H1 (cell line): Measurements from ENCODE around the gene LPGAT1. TPM values are rescaled to one million over a fixed set of nuclear protein-coding genes. Genes with fewer than 3 reads are reported as not detected.

Experiments used
- BACH1 ChIP-seq: IDR thresholded peaks from 2 replicates; pipeline ENCODE4 v1.6.1; 2012; ENCODE audit warnings: low read length, improper control_type of control experiment
- BRCA1 ChIP-seq: IDR thresholded peaks from 2 replicates; pipeline ENCODE4 v1.6.1; 2012; ENCODE audit warnings: low read depth, low read length, improper control_type of control experiment
- CBX8 ChIP-seq: fragments of 300-800, 300-1000 bp; sonication (generic); IDR thresholded peaks from 2 replicates; pipeline ENCODE4 v1.7.1; 2016; ENCODE audit warnings: low read depth, low read length, borderline replicate concordance
- CHD7 ChIP-seq: fragments of 300-600 bp; sonication (generic); IDR thresholded peaks from 2 replicates; pipeline ENCODE4 v1.7.1; 2012; ENCODE audit warnings: low read length, moderate library complexity, mild to moderate bottlenecking, inconsistent platforms; ENCODE audit not compliant: insufficient replicate concordance
- FOSL1 ChIP-seq: IDR thresholded peaks from 2 replicates; pipeline ENCODE4 v1.6.1; 2011; ENCODE audit warnings: mild to moderate bottlenecking, low read depth, low read length, moderate library complexity; ENCODE audit not compliant: insufficient read depth
- KDM4A ChIP-seq: IDR thresholded peaks from one replicate; pipeline ENCODE4 v1.7.1; 2012; ENCODE audit warnings: low read depth, mild to moderate bottlenecking, moderate library complexity, low read length, inconsistent platforms; ENCODE audit not compliant: severe bottlenecking
- PHF8 ChIP-seq: fragments of 200-600 bp; sonication (generic); conservative IDR thresholded peaks from 2 replicates; pipeline ENCODE4 v1.7.1; 2012; ENCODE audit warnings: low read depth, mild to moderate bottlenecking, inconsistent platforms, low read length, moderate library complexity
- POU5F1 ChIP-seq: IDR thresholded peaks from 2 replicates; pipeline ENCODE4 v1.6.1; 2011; ENCODE audit warnings: low read depth, mild to moderate bottlenecking, low read length, moderate library complexity
- SAP30 ChIP-seq: fragments of 300-600 bp; sonication (generic); IDR thresholded peaks from 2 replicates; pipeline ENCODE4 v1.7.1; 2012; ENCODE audit warnings: low read length, moderate library complexity, mild to moderate bottlenecking, inconsistent platforms; ENCODE audit not compliant: insufficient read depth, insufficient replicate concordance
- SIRT6 ChIP-seq: IDR thresholded peaks from one replicate; pipeline ENCODE4 v1.7.1; 2012; ENCODE audit warnings: low read length, inconsistent platforms
- SUZ12 ChIP-seq: fragments of 200-600 bp; sonication (generic); IDR thresholded peaks from 2 replicates; pipeline ENCODE4 v1.6.1; 2012; ENCODE audit warnings: mild to moderate bottlenecking, inconsistent platforms, low read length, moderate library complexity, mixed read lengths
- polyA plus RNA-seq, 7 experiments: library from polyadenylated mRNA; depleted of rRNA in 3 of 7; stranded (reverse) in 5 of 7; unstranded in 2 of 7; fragments of >200 nt in 5 of 7; fragments of 200-250 nt in 2 of 7; gene quantifications; 1 replicate in 5 of 7; 2 replicates in 1 of 7; 4 replicates in 1 of 7; pipeline versions ENCODE4 v1.2.1 to v1.2.3, GENCODE V29; 2011 to 2013; ENCODE audit warnings: missing spikeins in 2 of 7, mixed read lengths in 2 of 7
- total RNA-seq: library from RNA; stranded (reverse); fragmentation: NEBNext Ultra II Directional; extraction: Animal tissue kit (Norgen Biotek cat#: 25700); gene quantifications from 2 replicates; pipeline ENCODE4 v1.2.1, GENCODE V29; 2021

Gene LPGAT1
- total and polyA plus RNA-seq, 2 of the 8 experiments (the other 6 are each of a cell fraction or from before 2014, with no cell fraction given): 2.3 to 13.5 TPM

- TF ChIP-seq CHD7 (no peak), POU5F1 (no peak), FOSL1 (no peak), SAP30 (no peak), BRCA1 (no peak), CBX8 (no peak), SIRT6 (no peak), PHF8 (no peak), BACH1 (no peak), SUZ12 (no peak), KDM4A (no peak)
These were observed 76.8 kb downstream of the LPGAT1 start (continued) for GRCh38 chr1:211753649-211754251.
